ENCODE results near the gene KCNS3.

DNA sequence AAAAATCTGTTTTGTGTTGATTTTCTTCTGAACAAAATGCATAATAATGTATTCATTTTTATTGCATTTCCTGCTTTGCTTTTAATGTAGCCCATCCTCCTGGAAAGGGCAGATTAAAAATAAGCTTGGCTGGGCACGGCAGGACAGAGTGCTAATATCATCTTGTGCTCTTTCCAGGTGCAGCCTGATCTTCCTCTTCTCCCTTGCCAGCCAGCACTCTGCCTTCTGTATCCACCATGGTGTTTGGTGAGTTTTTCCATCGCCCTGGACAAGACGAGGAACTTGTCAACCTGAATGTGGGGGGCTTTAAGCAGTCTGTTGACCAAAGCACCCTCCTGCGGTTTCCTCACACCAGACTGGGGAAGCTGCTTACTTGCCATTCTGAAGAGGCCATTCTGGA is 52.3 kb downstream of the KCNS3 start:
- TF ChIP-seq, protein P1, sequence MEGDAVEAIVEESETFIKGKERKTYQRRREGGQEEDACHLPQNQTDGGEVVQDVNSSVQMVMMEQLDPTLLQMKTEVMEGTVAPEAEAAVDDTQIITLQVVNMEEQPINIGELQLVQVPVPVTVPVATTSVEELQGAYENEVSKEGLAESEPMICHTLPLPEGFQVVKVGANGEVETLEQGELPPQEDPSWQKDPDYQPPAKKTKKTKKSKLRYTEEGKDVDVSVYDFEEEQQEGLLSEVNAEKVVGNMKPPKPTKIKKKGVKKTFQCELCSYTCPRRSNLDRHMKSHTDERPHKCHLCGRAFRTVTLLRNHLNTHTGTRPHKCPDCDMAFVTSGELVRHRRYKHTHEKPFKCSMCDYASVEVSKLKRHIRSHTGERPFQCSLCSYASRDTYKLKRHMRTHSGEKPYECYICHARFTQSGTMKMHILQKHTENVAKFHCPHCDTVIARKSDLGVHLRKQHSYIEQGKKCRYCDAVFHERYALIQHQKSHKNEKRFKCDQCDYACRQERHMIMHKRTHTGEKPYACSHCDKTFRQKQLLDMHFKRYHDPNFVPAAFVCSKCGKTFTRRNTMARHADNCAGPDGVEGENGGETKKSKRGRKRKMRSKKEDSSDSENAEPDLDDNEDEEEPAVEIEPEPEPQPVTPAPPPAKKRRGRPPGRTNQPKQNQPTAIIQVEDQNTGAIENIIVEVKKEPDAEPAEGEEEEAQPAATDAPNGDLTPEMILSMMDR (IDR thresholded peaks at IDR 0.05; ENCODE audit: low read depth, low read length, poor library complexity, severe bottlenecking), result no peak
- no peak for TF ChIP-seq EZH2phosphoT487 (IDR thresholded peaks at IDR 0.05; ENCODE audit: borderline replicate concordance, low read length)

Data from DOHH2 (cell line).